KBM-7 (cell line): ENCODE measurements around the gene FAM72A.
"Not testable (repeated sequence)": the region's sequence is repeated elsewhere in the genome, so short reads cannot be mapped to it uniquely, and the experiment has no call there.

ENCODE experiments used
- DNase-seq: peaks from one replicate; pipeline ENCODE4 v3.0.0-alpha.2; 2015
- in situ Hi-C: fragments of 300-500 bp; cut with MboI; formaldehyde crosslinking; loops from 2 replicates; pipeline ENCODE4 v1.14.3; 2020; ENCODE audit warnings: low sequenced_read_pairs, low pct_unique_long_range_greater_than_20kb, mixed read lengths

The FAM72A gene

GRCh38 chr1:206175459-206176113 lies 27.1 kb downstream of the FAM72A start:
- DNase-seq: peak; percentile 51
- in situ Hi-C loops: not testable (repeated sequence)

DNA sequence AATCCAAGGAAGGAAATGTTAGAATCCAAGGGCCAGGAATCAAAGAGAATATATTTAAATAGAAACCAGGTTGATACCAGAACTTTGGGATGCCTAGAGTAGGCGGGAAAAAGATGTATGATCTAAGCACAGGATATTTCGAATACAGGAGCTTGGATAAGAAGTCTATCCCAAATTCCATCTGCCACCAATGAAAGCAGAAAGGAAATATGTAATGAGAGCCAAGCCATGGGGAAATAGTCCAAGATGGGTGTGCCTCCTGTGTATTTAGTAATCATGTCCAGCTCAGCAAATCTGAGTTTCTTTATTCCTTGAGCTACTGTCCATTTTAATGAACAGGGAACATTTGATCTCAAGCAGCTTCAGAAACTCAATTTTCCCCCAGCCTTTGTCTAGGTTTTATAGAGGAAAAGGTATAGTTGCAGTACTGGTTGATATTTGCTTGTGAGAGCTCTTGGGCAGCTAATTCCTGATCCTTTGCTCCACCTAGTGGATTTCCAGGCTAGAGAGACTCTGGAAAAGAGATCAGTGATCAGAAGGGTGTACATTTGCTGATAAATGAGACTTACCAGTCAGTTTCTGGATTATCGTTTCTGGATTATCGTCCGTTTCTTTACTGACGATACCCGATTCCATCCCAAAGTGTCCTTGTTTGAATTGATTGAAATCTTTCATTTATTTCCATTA lies 28.3 kb downstream of the FAM72A start:
- not testable (repeated sequence) for DNase-seq

DNA sequence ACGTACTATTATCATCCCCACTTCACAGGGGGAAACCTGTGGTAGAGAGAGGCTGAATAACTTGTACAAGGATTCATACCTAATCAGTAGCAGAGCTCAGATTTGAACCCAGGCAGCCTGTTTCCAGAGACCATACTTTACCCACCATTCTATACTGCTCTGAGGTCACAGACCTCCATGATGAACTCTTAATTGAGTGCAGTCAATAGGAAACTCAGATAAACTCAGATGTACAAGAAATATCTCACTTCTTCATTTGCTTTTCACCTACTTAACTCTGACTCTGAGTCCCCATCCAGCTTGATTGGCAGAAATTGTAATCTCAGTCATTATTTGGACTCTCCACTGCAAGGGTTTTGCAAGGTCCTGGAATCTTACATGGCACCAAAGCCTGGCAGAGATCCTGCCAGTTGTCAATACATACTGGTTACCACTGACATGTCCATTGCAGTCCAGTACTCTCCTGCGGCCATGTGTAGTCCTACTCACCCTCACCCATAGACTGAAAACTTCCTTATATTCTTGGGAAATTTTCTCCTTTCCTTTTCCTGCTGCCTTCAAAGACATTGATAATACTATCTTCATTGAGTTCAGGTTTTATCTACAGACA lies 29.4 kb downstream of the FAM72A start:
- in situ Hi-C loops, DNase-seq: not testable (repeated sequence)

More for the DNA sequence above, 28.3 kb downstream of the FAM72A start:
- in situ Hi-C loops: not testable (repeated sequence)

GRCh38 chr1:206169794-206170193 lies 32.8 kb downstream of the FAM72A start:
- in situ Hi-C loops, DNase-seq: not testable (repeated sequence)

DNA sequence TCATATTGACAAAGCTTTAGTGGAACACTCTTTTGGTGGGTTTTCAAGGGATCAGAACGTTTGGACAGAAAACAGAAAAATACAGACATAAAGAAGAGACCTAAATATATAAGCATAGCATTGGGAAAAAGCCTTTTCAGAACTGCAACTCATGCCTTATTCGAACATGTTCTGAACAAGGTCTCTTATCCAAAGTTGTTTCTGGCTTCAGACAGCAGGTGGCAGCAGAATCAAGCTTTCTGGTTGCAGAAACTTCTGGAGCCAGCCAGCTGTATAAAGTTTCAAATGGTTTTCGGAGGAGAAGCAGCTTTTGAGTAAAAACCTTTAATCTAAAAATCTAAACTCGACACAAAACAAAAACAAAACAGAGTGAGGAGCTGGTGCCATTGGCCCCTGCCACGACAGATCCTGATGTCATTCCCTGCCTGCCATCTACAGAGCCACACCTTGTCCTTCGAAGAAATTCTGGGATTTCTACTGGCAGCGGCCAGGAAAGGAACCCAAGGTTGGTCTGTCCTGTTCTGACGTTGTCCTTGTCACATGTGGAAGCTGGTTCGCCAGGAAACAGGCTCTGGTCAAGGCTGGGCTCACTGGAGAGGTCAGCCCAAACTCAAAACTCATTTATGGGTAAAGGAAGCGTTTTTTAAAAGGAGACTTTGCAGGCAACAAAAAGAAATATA lies 35.1 kb downstream of the FAM72A start:
- in situ Hi-C loops: not testable (repeated sequence)

GRCh38 chr1:206145771-206146290 lies 56.8 kb downstream of the FAM72A start:
- DNase-seq: no peak
- in situ Hi-C loops: loop anchor here (25.0 kb wide), 1 partner anchor 359 kb away; the partner anchor contains the start of gene RAB29

More for the DNA sequence above, 35.1 kb downstream of the FAM72A start:
- DNase-seq: not testable (repeated sequence)

GRCh38 chr1:206144605-206145004 lies 58.0 kb downstream of the FAM72A start:
- DNase-seq: no peak
- in situ Hi-C loops: loop anchor here (25.0 kb wide), 1 partner anchor 357 kb away; the partner anchor contains the start of gene RAB29

- in situ Hi-C loops: loop anchor here (25.0 kb wide), 1 partner anchor 356 kb away; the partner anchor contains the start of gene RAB29
These were observed 59.0 kb downstream of the FAM72A start for GRCh38 chr1:206143537-206144172.

DNA sequence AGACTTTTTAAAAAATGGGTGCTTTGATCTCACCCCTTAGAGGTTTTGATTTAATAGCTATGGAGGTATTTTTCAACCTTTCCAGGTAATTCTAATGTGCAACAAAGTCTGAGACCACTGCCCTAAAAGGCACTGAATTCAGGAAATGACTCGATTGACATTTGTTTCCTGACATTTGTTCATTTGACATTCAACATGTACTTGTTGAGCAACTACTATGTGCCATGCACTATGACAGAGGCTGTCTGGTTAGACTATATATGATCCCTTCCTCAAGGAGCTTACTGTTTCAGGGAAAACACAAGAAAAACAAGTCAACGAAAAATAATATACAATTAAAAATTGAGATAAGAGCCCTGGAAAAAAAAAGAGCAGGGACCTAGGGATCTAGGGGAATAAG lies 59.9 kb downstream of the FAM72A start:
- no peak for DNase-seq
- in situ Hi-C loops: loop anchor here (25.0 kb wide), 1 partner anchor 355 kb away; the partner anchor contains the start of gene RAB29

More at GRCh38 chr1:206143537-206144172, 59.0 kb downstream of the FAM72A start:
- DNase-seq: no peak

GRCh38 chr1:206142011-206142410 lies 60.6 kb downstream of the FAM72A start:
- in situ Hi-C loops: loop anchor here (25.0 kb wide), 1 partner anchor 355 kb away; the partner anchor contains the start of gene RAB29

DNA sequence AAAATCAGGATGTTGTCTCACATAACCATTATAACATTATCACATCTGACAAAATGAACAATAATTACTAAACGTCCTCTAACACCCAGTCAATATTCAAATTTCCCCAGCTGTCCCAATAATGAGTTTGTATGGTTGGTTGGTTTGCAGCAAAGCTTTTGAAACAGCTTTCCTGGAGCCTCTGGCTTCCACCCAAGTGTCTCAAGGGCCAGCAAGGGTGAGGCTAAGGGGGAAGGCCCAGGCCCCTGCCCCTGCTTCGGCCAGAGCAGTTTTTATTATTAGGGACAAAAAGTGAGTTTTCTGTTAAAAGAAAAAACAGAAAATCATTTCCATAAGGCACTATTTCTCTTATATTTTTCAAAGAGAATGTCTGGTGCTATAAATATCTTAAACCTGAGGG lies 66.4 kb downstream of the FAM72A start:
- DNase-seq: no peak
- in situ Hi-C loops: loop anchor here (25.0 kb wide), 1 partner anchor 349 kb away; the partner anchor contains the start of gene RAB29

More at GRCh38 chr1:206142011-206142410, 60.6 kb downstream of the FAM72A start:
- DNase-seq: no peak
